Keratinocyte (primary cell): ENCODE measurements around the gene LRRC46.

Experiments
- CTCF ChIP-seq, 3 experiments: IDR thresholded peaks in 1 of 3; conservative IDR thresholded peaks in 1 of 3; optimal IDR thresholded peaks in 1 of 3; 2 replicates in 2 of 3; 3 replicates in 1 of 3; pipeline versions ENCODE3 to v1.5.1; 2011; ENCODE audit warnings: low read length in 3 of 3, mild to moderate bottlenecking in 3 of 3, moderate library complexity in 2 of 3, control low read depth in 1 of 3, inconsistent platforms in 1 of 3; ENCODE audit not compliant: insufficient read depth in 2 of 3; ENCODE audit errors: extremely low read depth in 1 of 3
- EZH2 ChIP-seq: IDR thresholded peaks from one replicate; pipeline ENCODE4 v1.6.1; 2012; ENCODE audit warnings: inconsistent platforms, mild to moderate bottlenecking, low read length, moderate library complexity

DNA sequence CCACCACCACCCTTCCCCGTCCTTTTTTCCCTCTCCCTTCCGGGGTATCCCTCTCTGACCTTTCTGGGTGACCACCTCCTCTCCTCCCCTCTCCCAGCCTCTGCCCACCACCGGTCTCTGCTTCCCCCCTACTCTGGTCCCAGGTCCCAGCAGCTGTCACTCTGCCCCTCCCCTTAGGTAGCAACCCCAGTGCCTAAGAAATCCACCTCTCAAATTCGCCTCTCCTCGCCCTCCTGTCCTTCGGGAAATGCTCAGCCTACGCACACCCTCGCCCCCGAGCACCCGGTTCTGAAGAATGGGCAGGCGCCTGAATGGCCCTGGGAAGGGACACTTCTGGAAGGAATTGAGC is 20.3 kb downstream of the LRRC46 start:
- no peak for TF ChIP-seq CTCF (optimal IDR thresholded peaks at IDR 0.05 in 1 of 3, IDR thresholded peaks at IDR 0.05 in 1 of 3, conservative IDR thresholded peaks at IDR 0.05 in 1 of 3; ENCODE audit: extremely low read depth in 1 of 3, insufficient read depth in 2 of 3, low read length in 3 of 3)
- TF ChIP-seq EZH2: no peak
